ENCODE data around the gene CDC42EP3.

The CDC42EP3 gene

GRCh38 chr2:37656512-37657423 lies 14.7 kb downstream of the CDC42EP3 start:
- DNase-seq (ENCODE audit: low read depth in 3 of 3), result no peak

GRCh38 chr2:37654932-37655841 lies 16.3 kb downstream of the CDC42EP3 start:
- DNase-seq (ENCODE audit: low read depth in 3 of 3), result no peak

GRCh38 chr2:37654419-37654818 lies 17.0 kb downstream of the CDC42EP3 start:
- no peak for DNase-seq (ENCODE audit: low read depth in 3 of 3)

- no peak for DNase-seq (ENCODE audit: low read depth in 3 of 3)
Observed at GRCh38 chr2:37653805-37654378, 17.6 kb downstream of the CDC42EP3 start.

GRCh38 chr2:37653093-37653492 lies 18.3 kb downstream of the CDC42EP3 start:
- DNase-seq (ENCODE audit: low read depth in 3 of 3), result no peak

- no peak for DNase-seq (ENCODE audit: low read depth in 3 of 3)
Observed at GRCh38 chr2:37652199-37652640, 19.2 kb downstream of the CDC42EP3 start.

GRCh38 chr2:37650548-37651093 lies 20.8 kb downstream of the CDC42EP3 start:
- DNase-seq (ENCODE audit: low read depth in 3 of 3), result no peak

GRCh38 chr2:37649518-37649917 lies 21.9 kb downstream of the CDC42EP3 start:
- no peak for DNase-seq (ENCODE audit: low read depth in 3 of 3)

GRCh38 chr2:37648331-37649011 lies 23.0 kb downstream of the CDC42EP3 start:
- DNase-seq (ENCODE audit: low read depth in 3 of 3), result no peak

- DNase-seq (ENCODE audit: low read depth in 3 of 3), result no peak
Observed at GRCh38 chr2:37647971-37648330, 23.5 kb downstream of the CDC42EP3 start.

- DNase-seq (ENCODE audit: low read depth in 3 of 3), result no peak
Observed at GRCh38 chr2:37645836-37646235, 25.6 kb downstream of the CDC42EP3 start.

GRCh38 chr2:37645362-37645761 lies 26.1 kb downstream of the CDC42EP3 start:
- DNase-seq (ENCODE audit: low read depth in 3 of 3), result no peak

- DNase-seq (ENCODE audit: low read depth in 3 of 3), result no peak
Observed at GRCh38 chr2:37644191-37644590, 27.3 kb downstream of the CDC42EP3 start.

- DNase-seq (ENCODE audit: low read depth in 3 of 3), result no peak
Observed at GRCh38 chr2:37643730-37644078, 27.7 kb downstream of the CDC42EP3 start.

GRCh38 chr2:37642907-37643729 lies 28.3 kb downstream of the CDC42EP3 start:
- no peak for DNase-seq (ENCODE audit: low read depth in 3 of 3)

- no peak for DNase-seq (ENCODE audit: low read depth in 3 of 3)
Observed at GRCh38 chr2:37641582-37642171, 29.8 kb downstream of the CDC42EP3 start.

- DNase-seq (ENCODE audit: low read depth in 3 of 3), result no peak
Observed at GRCh38 chr2:37639631-37640030, 31.8 kb downstream of the CDC42EP3 start.

- no peak for DNase-seq (ENCODE audit: low read depth in 3 of 3)
Observed at GRCh38 chr2:37638973-37639372, 32.5 kb downstream of the CDC42EP3 start.

GRCh38 chr2:37637985-37638384 lies 33.5 kb downstream of the CDC42EP3 start:
- no peak for DNase-seq (ENCODE audit: low read depth in 3 of 3)

GRCh38 chr2:37637190-37637860 lies 34.1 kb downstream of the CDC42EP3 start:
- no peak for DNase-seq (ENCODE audit: low read depth in 3 of 3)
